ENCODE results near the gene ZNF726. TPM values are rescaled to one million over a fixed set of nuclear protein-coding genes. Genes with fewer than 3 reads are reported as not detected.
"Not testable (repeated sequence)": the region's sequence is repeated elsewhere in the genome, so short reads cannot be mapped to it uniquely, and the experiment has no call there.

The ZNF726 gene
- polyA plus RNA-seq, 2 of the 4 experiments (the other 2 are of a cell fraction): 1.3 to 2.1 TPM

GRCh38 chr19:23876756-23877155 lies 37.9 kb upstream of the ZNF726 start:
- H3K4me1 ChIP-seq; FAIRE-seq; DNase-seq (ENCODE audit: low read depth in 1 of 2, low spot score in 1 of 2); POLR2A ChIA-PET; H3K4me3 ChIP-seq; ATAC-seq; H3K27ac ChIP-seq; CTCF ChIA-PET; H3K4me2 ChIP-seq: not testable (repeated sequence)
- whole genome bisulfite sequencing (ENCODE audit: missing lambda C conversion rate): 15% methylated on average over 3 of the region's 3 CpGs
- H3K9me3 ChIP-seq: peaks cover 29% of the 10 kb centered on the region; the same call in 1 of the 3 replicates

- CTCF ChIA-PET: no interaction called here
- H3K4me1 ChIP-seq: no peaks in the 10 kb centered on the region
- TF ChIP-seq, protein P1, sequence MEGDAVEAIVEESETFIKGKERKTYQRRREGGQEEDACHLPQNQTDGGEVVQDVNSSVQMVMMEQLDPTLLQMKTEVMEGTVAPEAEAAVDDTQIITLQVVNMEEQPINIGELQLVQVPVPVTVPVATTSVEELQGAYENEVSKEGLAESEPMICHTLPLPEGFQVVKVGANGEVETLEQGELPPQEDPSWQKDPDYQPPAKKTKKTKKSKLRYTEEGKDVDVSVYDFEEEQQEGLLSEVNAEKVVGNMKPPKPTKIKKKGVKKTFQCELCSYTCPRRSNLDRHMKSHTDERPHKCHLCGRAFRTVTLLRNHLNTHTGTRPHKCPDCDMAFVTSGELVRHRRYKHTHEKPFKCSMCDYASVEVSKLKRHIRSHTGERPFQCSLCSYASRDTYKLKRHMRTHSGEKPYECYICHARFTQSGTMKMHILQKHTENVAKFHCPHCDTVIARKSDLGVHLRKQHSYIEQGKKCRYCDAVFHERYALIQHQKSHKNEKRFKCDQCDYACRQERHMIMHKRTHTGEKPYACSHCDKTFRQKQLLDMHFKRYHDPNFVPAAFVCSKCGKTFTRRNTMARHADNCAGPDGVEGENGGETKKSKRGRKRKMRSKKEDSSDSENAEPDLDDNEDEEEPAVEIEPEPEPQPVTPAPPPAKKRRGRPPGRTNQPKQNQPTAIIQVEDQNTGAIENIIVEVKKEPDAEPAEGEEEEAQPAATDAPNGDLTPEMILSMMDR (IDR thresholded peaks at IDR 0.05): no peak
- TF ChIP-seq RFX5 (IDR thresholded peaks at IDR 0.05) (no peak), CHD2 (IDR thresholded peaks at IDR 0.05; ENCODE audit: low read length, partially characterized antibody) (no peak), EHF (CRISPR knock-in tag; IDR thresholded peaks at IDR 0.05) (no peak), HOXB13 (CRISPR knock-in tag; IDR thresholded peaks at IDR 0.05; ENCODE audit: low read depth) (no peak), GATA3 (IDR thresholded peaks at IDR 0.05; ENCODE audit: borderline replicate concordance) (no peak), SREBF2 (IDR thresholded peaks at IDR 0.05) (no peak), EP300 (IDR thresholded peaks at IDR 0.05) (no peak), TFCP2L1 (CRISPR knock-in tag; IDR thresholded peaks at IDR 0.05) (no peak)
- H3K27ac ChIP-seq: no peak overlapping the region
- peaks cover 31% of the 10 kb centered on the region for H3K9me3 ChIP-seq
- no peak overlapping the region for H3K4me3 ChIP-seq
- POLR2A ChIA-PET: no interaction called here
- WGBS (ENCODE audit: missing lambda C conversion rate): 1% methylated on average over 5 of the region's 5 CpGs
- DNase-seq (ENCODE audit: low read depth in 1 of 2, low spot score in 1 of 2) (peak in 1 of 2 experiments; percentile 32), FAIRE-seq (no peak), ATAC-seq (0 out of 6 replicates have a peak, but pooled peaks of 1 of the 2 experiments have one; percentile 34)
- H3K4me2 ChIP-seq: no peak overlapping the region
These were observed 32.2 kb upstream of the ZNF726 start for GRCh38 chr19:23882493-23882892.

DNA sequence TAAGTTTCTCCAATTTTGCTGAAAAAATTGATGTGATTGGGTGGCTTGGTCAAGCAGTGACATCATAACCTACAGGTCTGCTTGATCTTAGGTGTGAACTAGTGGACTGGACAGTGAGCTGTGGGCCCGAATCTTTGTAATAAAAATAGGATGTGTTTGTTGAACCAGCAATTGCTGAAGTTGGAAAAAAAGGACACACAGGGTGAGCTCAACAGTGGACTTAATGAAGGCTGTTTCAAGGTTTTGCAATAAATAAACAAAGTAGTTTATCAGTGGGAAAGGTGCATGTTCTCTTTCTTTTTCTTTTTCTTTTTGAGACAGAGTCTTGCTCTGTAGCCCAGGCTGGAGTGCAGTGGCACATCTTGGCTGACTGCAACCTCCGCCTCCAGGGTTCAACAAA lies 30.3 kb upstream of the ZNF726 start:
- ATAC-seq (no peak), FAIRE-seq (no peak), DNase-seq (ENCODE audit: low read depth in 1 of 2, low spot score in 1 of 2) (no peak)
- no peak overlapping the region for H3K27ac ChIP-seq
- TF ChIP-seq RNF2 (IDR thresholded peaks at IDR 0.05; ENCODE audit: borderline replicate concordance, low read depth) (no peak), RCOR1 (IDR thresholded peaks at IDR 0.05; ENCODE audit: low read depth, low read length) (no peak), FOSL2 (IDR thresholded peaks at IDR 0.05) (no peak), FOSL2 (CRISPR knock-in tag; IDR thresholded peaks at IDR 0.05) (no peak), EHMT2 (IDR thresholded peaks at IDR 0.05; ENCODE audit: low read depth) (no peak), HEYL (CRISPR knock-in tag; IDR thresholded peaks at IDR 0.05) (no peak)
- WGBS (ENCODE audit: missing lambda C conversion rate): 19% methylated on average over 2 of the region's 2 CpGs
- H3K4me1 ChIP-seq: no peaks in the 10 kb centered on the region
- H3K4me2 ChIP-seq: no peak overlapping the region
- ChIA-PET CTCF (no interaction called here), POLR2A (no interaction called here)
- H3K4me3 ChIP-seq: no peak overlapping the region
- peaks cover 36% of the 10 kb centered on the region for H3K9me3 ChIP-seq

- FAIRE-seq (no peak), ATAC-seq (no peak), DNase-seq (ENCODE audit: low read depth in 1 of 2, low spot score in 1 of 2) (peak in 1 of 2 experiments; percentile 3)
- WGBS (ENCODE audit: missing lambda C conversion rate): 53% methylated on average over 5 of the region's 5 CpGs
- ChIA-PET POLR2A (no interaction called here), CTCF (no interaction called here)
- Histone ChIP-seq H3K4me1 (no peaks in the 10 kb centered on the region), H3K9me3 (peaks cover 39% of the 10 kb centered on the region), H3K27ac (no peak overlapping the region), H3K4me3 (no peak overlapping the region), H3K4me2 (no peak overlapping the region)
- no peak for TF ChIP-seq HOXB5 (CRISPR knock-in tag; IDR thresholded peaks at IDR 0.05)
- TF ChIP-seq CEBPB (IDR thresholded peaks at IDR 0.05): no peak
- TF ChIP-seq E2F6 (IDR thresholded peaks at IDR 0.05; ENCODE audit: borderline replicate concordance, low read depth): no peak
- no peak for TF ChIP-seq HOXA7 (CRISPR knock-in tag; IDR thresholded peaks at IDR 0.05)
- no peak for TF ChIP-seq ZC3H11A (IDR thresholded peaks at IDR 0.05)
- TF ChIP-seq EHF (CRISPR knock-in tag; IDR thresholded peaks at IDR 0.05): no peak
- TF ChIP-seq MAZ (IDR thresholded peaks at IDR 0.05; ENCODE audit: borderline replicate concordance, low read depth, low read length): no peak
- TF ChIP-seq CBX2 (IDR thresholded peaks at IDR 0.05; ENCODE audit: borderline replicate concordance, low read depth): no peak
- TF ChIP-seq RNF2 (IDR thresholded peaks at IDR 0.05; ENCODE audit: borderline replicate concordance, low read depth): no peak
- TF ChIP-seq HMGXB4 (CRISPR knock-in tag; IDR thresholded peaks at IDR 0.05; ENCODE audit: borderline replicate concordance): no peak
- TF ChIP-seq, protein P2, sequence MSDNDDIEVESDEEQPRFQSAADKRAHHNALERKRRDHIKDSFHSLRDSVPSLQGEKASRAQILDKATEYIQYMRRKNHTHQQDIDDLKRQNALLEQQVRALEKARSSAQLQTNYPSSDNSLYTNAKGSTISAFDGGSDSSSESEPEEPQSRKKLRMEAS (IDR thresholded peaks at IDR 0.05): no peak
- no peak for TF ChIP-seq TFCP2L1 (CRISPR knock-in tag; IDR thresholded peaks at IDR 0.05)
- TF ChIP-seq ELK1 (IDR thresholded peaks at IDR 0.05; ENCODE audit: low read depth, low read length): no peak
These were observed 27.0 kb upstream of the ZNF726 start for GRCh38 chr19:23887642-23888041.

All from A549 (cell line).